HEK293 (cell line): ENCODE data around the gene TMEM39B.

ENCODE experiments used
- IKZF3 ChIP-seq: fragments of 450-650 bp; IDR thresholded peaks from 2 replicates; pipeline ENCODE4 v1.5.0; 2018; ENCODE audit warnings: missing biosample characterization, mild to moderate bottlenecking, missing genetic modification characterization, moderate library complexity
- KLF16 ChIP-seq: fragments of 450-650 bp; formaldehyde crosslinking; IDR thresholded peaks from 2 replicates; pipeline ENCODE4 v1.5.1; 2017; ENCODE audit warnings: missing biosample characterization, missing genetic modification characterization
- MZF1 ChIP-seq: fragments of 450-650 bp; formaldehyde crosslinking; IDR thresholded peaks from 2 replicates; pipeline ENCODE4 v1.5.1; 2017; ENCODE audit warnings: missing biosample characterization, missing genetic modification characterization, borderline replicate concordance
- TRIM28 ChIP-seq: IDR thresholded peaks from 2 replicates; pipeline ENCODE4 v1.6.1; 2011; ENCODE audit warnings: low read length, control low read depth, borderline replicate concordance
- ZBTB11 ChIP-seq: fragments of 450-650 bp; formaldehyde crosslinking; conservative IDR thresholded peaks from 2 replicates; pipeline ENCODE4 v1.5.1; 2016; ENCODE audit warnings: low read depth, missing biosample characterization, missing genetic modification characterization
- ZFP69B ChIP-seq: fragments of 450-650 bp; formaldehyde crosslinking; IDR thresholded peaks from 2 replicates; pipeline ENCODE4 v1.5.1; 2016; ENCODE audit warnings: missing biosample characterization, missing genetic modification characterization
- ZNF157 ChIP-seq: fragments of 450-650 bp; formaldehyde crosslinking; IDR thresholded peaks from 2 replicates; pipeline ENCODE4 v1.5.1; 2016; ENCODE audit warnings: missing biosample characterization, missing genetic modification characterization
- ZNF223 ChIP-seq: fragments of 450-650 bp; formaldehyde crosslinking; IDR thresholded peaks from 2 replicates; pipeline ENCODE4 v1.5.1; 2016; ENCODE audit warnings: missing biosample characterization, missing genetic modification characterization
- ZNF549 ChIP-seq: fragments of 450-650 bp; IDR thresholded peaks from 2 replicates; pipeline ENCODE4 v1.5.1; 2018; ENCODE audit warnings: missing biosample characterization, missing genetic modification characterization, mild to moderate bottlenecking, inconsistent platforms, moderate library complexity
- ZNF555 ChIP-seq: fragments of 450-650 bp; formaldehyde crosslinking; conservative IDR thresholded peaks from 2 replicates; pipeline ENCODE4 v1.5.1; 2017; ENCODE audit warnings: missing biosample characterization, mild to moderate bottlenecking, missing genetic modification characterization, inconsistent platforms
- ZNF558 ChIP-seq: fragments of 450-650 bp; formaldehyde crosslinking; IDR thresholded peaks from 2 replicates; pipeline ENCODE4 v1.5.1; 2016; ENCODE audit warnings: missing biosample characterization, missing genetic modification characterization
- ZNF623 ChIP-seq: fragments of 450-650 bp; formaldehyde crosslinking; IDR thresholded peaks from 2 replicates; pipeline ENCODE4 v1.5.1; 2016; ENCODE audit warnings: missing biosample characterization, missing genetic modification characterization
- ZNF629 ChIP-seq: fragments of 450-650 bp; formaldehyde crosslinking; IDR thresholded peaks from 2 replicates; pipeline ENCODE4 v1.5.1; 2017; ENCODE audit warnings: missing biosample characterization, missing genetic modification characterization
- ZSCAN16 ChIP-seq: fragments of 450-650 bp; formaldehyde crosslinking; IDR thresholded peaks from 2 replicates; pipeline ENCODE4 v1.5.1; 2016; ENCODE audit warnings: missing biosample characterization, missing genetic modification characterization
- TF ChIP-seq, protein P1 (sequence below): fragments of 450-650 bp; formaldehyde crosslinking; IDR thresholded peaks from 2 replicates; pipeline ENCODE4 v1.5.1; 2016; ENCODE audit warnings: missing biosample characterization, missing genetic modification characterization, borderline replicate concordance
- TF ChIP-seq, protein P2 (sequence below): fragments of 450-650 bp; formaldehyde crosslinking; IDR thresholded peaks from 2 replicates; pipeline ENCODE4 v1.5.1; 2017; ENCODE audit warnings: missing biosample characterization, missing genetic modification characterization
- TF ChIP-seq, protein P3 (sequence below): fragments of 450-650 bp; formaldehyde crosslinking; IDR thresholded peaks from 2 replicates; pipeline ENCODE4 v1.5.1; 2017; ENCODE audit warnings: missing biosample characterization, mild to moderate bottlenecking, missing genetic modification characterization, moderate library complexity
- TF ChIP-seq, protein P4 (sequence below): fragments of 450-650 bp; formaldehyde crosslinking; IDR thresholded peaks from 2 replicates; pipeline ENCODE4 v1.5.1; 2017; ENCODE audit warnings: missing biosample characterization, missing genetic modification characterization
- TF ChIP-seq, protein P5 (sequence below): fragments of 450-650 bp; formaldehyde crosslinking; IDR thresholded peaks from 2 replicates; pipeline ENCODE4 v1.5.1; 2016; ENCODE audit warnings: missing biosample characterization, missing genetic modification characterization

TMEM39B gene

DNA sequence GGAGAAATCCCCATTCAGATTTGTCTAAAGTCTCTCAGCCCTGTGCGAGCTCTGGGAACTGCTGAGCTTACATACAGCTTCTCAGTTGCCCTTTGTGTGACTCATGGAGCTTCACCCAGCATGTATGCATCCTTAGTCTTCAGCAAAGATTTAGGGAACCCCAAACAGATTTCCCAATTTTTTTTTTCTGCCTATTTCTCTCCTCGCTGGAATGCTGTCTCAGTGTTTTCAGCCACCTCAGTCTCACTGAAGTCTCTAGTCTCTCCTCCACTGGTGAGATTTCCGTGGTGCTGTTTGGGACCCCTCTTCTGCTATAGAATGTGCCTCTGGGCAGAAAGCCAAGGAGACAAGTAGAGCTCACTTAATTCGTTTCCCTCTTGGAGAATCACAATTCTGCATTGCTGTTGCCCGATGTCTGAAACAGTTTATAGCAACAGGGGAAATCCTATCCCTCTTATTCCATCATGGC is 78.6 kb downstream of the TMEM39B start (continued):
- TF ChIP-seq, protein P1, sequence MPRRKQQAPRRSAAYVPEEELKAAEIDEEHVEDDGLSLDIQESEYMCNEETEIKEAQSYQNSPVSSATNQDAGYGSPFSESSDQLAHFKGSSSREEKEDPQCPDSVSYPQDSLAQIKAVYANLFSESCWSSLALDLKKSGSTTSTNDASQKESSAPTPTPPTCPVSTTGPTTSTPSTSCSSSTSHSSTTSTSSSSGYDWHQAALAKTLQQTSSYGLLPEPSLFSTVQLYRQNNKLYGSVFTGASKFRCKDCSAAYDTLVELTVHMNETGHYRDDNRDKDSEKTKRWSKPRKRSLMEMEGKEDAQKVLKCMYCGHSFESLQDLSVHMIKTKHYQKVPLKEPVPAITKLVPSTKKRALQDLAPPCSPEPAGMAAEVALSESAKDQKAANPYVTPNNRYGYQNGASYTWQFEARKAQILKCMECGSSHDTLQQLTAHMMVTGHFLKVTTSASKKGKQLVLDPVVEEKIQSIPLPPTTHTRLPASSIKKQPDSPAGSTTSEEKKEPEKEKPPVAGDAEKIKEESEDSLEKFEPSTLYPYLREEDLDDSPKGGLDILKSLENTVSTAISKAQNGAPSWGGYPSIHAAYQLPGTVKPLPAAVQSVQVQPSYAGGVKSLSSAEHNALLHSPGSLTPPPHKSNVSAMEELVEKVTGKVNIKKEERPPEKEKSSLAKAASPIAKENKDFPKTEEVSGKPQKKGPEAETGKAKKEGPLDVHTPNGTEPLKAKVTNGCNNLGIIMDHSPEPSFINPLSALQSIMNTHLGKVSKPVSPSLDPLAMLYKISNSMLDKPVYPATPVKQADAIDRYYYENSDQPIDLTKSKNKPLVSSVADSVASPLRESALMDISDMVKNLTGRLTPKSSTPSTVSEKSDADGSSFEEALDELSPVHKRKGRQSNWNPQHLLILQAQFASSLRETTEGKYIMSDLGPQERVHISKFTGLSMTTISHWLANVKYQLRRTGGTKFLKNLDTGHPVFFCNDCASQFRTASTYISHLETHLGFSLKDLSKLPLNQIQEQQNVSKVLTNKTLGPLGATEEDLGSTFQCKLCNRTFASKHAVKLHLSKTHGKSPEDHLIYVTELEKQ = no peak
- peak; percentile 18; the same call in 1 of the 2 replicates for TF ChIP-seq TRIM28
- TF ChIP-seq ZNF157 = no peak
- TF ChIP-seq, protein P2, sequence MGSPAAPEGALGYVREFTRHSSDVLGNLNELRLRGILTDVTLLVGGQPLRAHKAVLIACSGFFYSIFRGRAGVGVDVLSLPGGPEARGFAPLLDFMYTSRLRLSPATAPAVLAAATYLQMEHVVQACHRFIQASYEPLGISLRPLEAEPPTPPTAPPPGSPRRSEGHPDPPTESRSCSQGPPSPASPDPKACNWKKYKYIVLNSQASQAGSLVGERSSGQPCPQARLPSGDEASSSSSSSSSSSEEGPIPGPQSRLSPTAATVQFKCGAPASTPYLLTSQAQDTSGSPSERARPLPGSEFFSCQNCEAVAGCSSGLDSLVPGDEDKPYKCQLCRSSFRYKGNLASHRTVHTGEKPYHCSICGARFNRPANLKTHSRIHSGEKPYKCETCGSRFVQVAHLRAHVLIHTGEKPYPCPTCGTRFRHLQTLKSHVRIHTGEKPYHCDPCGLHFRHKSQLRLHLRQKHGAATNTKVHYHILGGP = no peak
- no peak for TF ChIP-seq KLF16
- 0 out of 2 replicates have a peak, but pooled peaks have one; percentile 32 for TF ChIP-seq ZBTB11 (tag by site-specific recombination)
- TF ChIP-seq ZSCAN16 = no peak
- TF ChIP-seq, protein P3, sequence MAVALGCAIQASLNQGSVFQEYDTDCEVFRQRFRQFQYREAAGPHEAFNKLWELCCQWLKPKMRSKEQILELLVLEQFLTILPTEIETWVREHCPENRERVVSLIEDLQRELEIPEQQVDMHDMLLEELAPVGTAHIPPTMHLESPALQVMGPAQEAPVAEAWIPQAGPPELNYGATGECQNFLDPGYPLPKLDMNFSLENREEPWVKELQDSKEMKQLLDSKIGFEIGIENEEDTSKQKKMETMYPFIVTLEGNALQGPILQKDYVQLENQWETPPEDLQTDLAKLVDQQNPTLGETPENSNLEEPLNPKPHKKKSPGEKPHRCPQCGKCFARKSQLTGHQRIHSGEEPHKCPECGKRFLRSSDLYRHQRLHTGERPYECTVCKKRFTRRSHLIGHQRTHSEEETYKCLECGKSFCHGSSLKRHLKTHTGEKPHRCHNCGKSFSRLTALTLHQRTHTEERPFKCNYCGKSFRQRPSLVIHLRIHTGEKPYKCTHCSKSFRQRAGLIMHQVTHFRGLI (tag by site-specific recombination) = no peak
- TF ChIP-seq, protein P4, sequence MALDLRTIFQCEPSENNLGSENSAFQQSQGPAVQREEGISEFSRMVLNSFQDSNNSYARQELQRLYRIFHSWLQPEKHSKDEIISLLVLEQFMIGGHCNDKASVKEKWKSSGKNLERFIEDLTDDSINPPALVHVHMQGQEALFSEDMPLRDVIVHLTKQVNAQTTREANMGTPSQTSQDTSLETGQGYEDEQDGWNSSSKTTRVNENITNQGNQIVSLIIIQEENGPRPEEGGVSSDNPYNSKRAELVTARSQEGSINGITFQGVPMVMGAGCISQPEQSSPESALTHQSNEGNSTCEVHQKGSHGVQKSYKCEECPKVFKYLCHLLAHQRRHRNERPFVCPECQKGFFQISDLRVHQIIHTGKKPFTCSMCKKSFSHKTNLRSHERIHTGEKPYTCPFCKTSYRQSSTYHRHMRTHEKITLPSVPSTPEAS = no peak
- no peak for TF ChIP-seq ZNF223 (tag by site-specific recombination)
- 0 out of 2 replicates have a peak, but pooled peaks have one; percentile 23 for TF ChIP-seq IKZF3 (tag by site-specific recombination)
- no peak for TF ChIP-seq ZNF558 (tag by site-specific recombination)
- TF ChIP-seq ZNF549 = peak; percentile 89
- TF ChIP-seq ZNF629 (tag by site-specific recombination) = peak; percentile 18; the same call in 1 of the 2 replicates
- TF ChIP-seq ZNF623 (tag by site-specific recombination) = no peak
- peak; percentile 16; the same call in 1 of the 2 replicates for TF ChIP-seq MZF1 (tag by site-specific recombination)
- TF ChIP-seq ZFP69B (tag by site-specific recombination) = 0 out of 2 replicates have a peak, but pooled peaks have one; percentile 15
- TF ChIP-seq, protein P5, sequence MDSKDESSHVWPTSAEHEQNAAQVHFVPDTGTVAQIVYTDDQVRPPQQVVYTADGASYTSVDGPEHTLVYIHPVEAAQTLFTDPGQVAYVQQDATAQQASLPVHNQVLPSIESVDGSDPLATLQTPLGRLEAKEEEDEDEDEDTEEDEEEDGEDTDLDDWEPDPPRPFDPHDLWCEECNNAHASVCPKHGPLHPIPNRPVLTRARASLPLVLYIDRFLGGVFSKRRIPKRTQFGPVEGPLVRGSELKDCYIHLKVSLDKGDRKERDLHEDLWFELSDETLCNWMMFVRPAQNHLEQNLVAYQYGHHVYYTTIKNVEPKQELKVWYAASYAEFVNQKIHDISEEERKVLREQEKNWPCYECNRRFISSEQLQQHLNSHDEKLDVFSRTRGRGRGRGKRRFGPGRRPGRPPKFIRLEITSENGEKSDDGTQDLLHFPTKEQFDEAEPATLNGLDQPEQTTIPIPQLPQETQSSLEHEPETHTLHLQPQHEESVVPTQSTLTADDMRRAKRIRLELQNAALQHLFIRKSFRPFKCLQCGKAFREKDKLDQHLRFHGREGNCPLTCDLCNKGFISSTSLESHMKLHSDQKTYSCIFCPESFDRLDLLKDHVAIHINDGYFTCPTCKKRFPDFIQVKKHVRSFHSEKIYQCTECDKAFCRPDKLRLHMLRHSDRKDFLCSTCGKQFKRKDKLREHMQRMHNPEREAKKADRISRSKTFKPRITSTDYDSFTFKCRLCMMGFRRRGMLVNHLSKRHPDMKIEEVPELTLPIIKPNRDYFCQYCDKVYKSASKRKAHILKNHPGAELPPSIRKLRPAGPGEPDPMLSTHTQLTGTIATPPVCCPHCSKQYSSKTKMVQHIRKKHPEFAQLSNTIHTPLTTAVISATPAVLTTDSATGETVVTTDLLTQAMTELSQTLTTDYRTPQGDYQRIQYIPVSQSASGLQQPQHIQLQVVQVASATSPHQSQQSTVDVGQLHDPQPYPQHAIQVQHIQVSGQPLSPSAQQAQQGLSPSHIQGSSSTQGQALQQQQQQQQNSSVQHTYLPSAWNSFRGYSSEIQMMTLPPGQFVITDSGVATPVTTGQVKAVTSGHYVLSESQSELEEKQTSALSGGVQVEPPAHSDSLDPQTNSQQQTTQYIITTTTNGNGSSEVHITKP (tag by site-specific recombination) = peak; percentile 96
- no peak for TF ChIP-seq ZNF555 (tag by site-specific recombination)
- TF ChIP-seq, all 188 proteins: peak for 17
